Measurements from ENCODE around the gene IL31. TPM values are rescaled to one million over a fixed set of nuclear protein-coding genes. Genes with fewer than 3 reads are reported as not detected.

IL31 gene
- total RNA-seq, 1 donor from 2014 or later: not detected

- DNase-seq (ENCODE audit: low spot score in 2 of 2, unreplicated experiment in 2 of 2): no peak
- no peaks in the 10 kb centered on the region for H3K4me1 Mint-ChIP-seq
- no peaks in the 10 kb centered on the region for H3K9me3 Mint-ChIP-seq
- peaks cover 25% of the 10 kb centered on the region for H3K36me3 Mint-ChIP-seq
- TF ChIP-seq, protein P1, sequence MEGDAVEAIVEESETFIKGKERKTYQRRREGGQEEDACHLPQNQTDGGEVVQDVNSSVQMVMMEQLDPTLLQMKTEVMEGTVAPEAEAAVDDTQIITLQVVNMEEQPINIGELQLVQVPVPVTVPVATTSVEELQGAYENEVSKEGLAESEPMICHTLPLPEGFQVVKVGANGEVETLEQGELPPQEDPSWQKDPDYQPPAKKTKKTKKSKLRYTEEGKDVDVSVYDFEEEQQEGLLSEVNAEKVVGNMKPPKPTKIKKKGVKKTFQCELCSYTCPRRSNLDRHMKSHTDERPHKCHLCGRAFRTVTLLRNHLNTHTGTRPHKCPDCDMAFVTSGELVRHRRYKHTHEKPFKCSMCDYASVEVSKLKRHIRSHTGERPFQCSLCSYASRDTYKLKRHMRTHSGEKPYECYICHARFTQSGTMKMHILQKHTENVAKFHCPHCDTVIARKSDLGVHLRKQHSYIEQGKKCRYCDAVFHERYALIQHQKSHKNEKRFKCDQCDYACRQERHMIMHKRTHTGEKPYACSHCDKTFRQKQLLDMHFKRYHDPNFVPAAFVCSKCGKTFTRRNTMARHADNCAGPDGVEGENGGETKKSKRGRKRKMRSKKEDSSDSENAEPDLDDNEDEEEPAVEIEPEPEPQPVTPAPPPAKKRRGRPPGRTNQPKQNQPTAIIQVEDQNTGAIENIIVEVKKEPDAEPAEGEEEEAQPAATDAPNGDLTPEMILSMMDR (IDR thresholded peaks at IDR 0.05; ENCODE audit: unreplicated experiment): no peak
- H3K27me3 Mint-ChIP-seq (ENCODE audit: low read depth): no peaks in the 10 kb centered on the region
- H3K27ac Mint-ChIP-seq: no peak overlapping the region
- no peak overlapping the region for H3K4me3 Mint-ChIP-seq
These were observed 31.2 kb downstream of the IL31 start for GRCh38 chr12:122142857-122143256.

DNA sequence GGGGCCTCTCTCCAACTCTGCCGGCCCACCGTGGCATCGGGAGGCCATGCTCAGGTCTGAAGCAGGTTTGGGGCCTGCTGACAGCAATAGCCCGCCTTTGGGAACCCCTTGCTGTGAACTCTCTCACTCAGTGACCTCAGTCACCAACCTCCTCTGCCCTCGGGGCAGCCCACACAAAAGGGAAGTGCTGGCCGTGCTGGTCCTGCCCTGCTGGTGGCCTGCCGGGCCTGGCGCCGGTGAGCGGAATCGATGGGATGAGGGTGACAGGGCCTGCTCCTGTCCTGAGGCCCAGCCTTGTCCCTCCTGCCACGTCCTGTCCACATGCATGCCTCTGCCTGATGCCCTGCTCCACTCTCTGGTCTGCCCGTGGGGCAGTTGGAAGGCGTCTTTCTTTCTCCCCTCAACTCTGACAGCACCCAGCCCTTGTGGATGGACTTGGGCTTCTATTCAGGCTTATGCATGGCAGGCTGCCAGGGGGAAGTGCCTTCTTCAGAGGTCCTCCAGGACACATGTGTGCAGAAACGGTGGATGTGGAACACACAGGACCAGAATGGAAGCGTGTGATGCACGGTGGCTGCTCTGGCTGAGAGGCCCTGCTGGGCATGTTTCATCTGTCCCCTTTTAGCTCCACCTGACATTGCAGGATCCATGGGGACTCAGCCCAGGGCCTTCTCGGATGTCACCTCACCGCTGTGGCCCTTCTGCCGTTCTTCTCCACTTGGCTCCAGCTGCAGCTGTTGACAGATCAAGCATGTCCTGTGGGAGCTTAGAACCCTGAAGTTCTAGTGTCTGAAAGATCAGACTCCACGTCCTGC is 31.9 kb downstream of the IL31 start:
- H3K4me3 Mint-ChIP-seq: no peak overlapping the region

GRCh38 chr12:122140467-122141257 is 33.4 kb downstream of the IL31 start:
- H3K4me3 Mint-ChIP-seq: no peak overlapping the region
- H3K9me3 Mint-ChIP-seq: no peaks in the 10 kb centered on the region
- no peak overlapping the region for H3K27ac Mint-ChIP-seq
- H3K4me1 Mint-ChIP-seq: no peaks in the 10 kb centered on the region
- DNase-seq (ENCODE audit: low spot score in 2 of 2, unreplicated experiment in 2 of 2): no peak
- TF ChIP-seq, protein P1 (IDR thresholded peaks at IDR 0.05; ENCODE audit: unreplicated experiment): no peak
- peaks cover 25% of the 10 kb centered on the region for H3K36me3 Mint-ChIP-seq
- no peaks in the 10 kb centered on the region for H3K27me3 Mint-ChIP-seq (ENCODE audit: low read depth)

More for the DNA sequence above, 31.9 kb downstream of the IL31 start:
- TF ChIP-seq, protein P1 (IDR thresholded peaks at IDR 0.05; ENCODE audit: unreplicated experiment): no peak
- Mint-ChIP-seq H3K36me3 (peaks cover 25% of the 10 kb centered on the region), H3K4me1 (no peaks in the 10 kb centered on the region), H3K9me3 (no peaks in the 10 kb centered on the region), H3K27me3 (ENCODE audit: low read depth) (no peaks in the 10 kb centered on the region), H3K27ac (no peak overlapping the region)
- no peak for DNase-seq (ENCODE audit: low spot score in 2 of 2, unreplicated experiment in 2 of 2)

- H3K36me3 Mint-ChIP-seq: peaks cover 27% of the 10 kb centered on the region
- no peaks in the 10 kb centered on the region for H3K27me3 Mint-ChIP-seq (ENCODE audit: low read depth)
- no peak overlapping the region for H3K4me3 Mint-ChIP-seq
- H3K27ac Mint-ChIP-seq: no peak overlapping the region
- no peaks in the 10 kb centered on the region for H3K4me1 Mint-ChIP-seq
- TF ChIP-seq, protein P1 (IDR thresholded peaks at IDR 0.05; ENCODE audit: unreplicated experiment): no peak
- no peaks in the 10 kb centered on the region for H3K9me3 Mint-ChIP-seq
- DNase-seq (ENCODE audit: low spot score in 2 of 2, unreplicated experiment in 2 of 2): no peak
These were observed 34.1 kb downstream of the IL31 start for GRCh38 chr12:122139941-122140340.

DNA sequence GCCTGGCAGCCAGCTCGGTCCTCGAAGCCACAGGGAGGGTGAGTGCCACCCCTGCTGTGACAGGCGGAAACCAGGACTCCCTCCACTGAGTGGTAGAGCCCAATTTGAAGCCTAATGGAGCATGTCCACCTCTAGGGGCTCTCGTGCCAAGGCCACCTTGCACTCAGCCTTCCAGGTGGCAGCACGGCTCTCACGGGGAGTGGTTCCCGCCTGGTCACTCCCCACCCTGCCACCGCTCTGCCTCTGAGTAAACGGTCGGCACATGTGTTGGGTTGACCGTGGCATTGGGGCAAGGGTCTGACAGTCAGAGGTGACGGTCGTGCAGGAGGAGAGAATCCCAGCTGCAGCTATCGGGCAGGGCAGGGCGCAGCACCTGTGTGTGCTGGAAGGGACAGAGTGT is 34.8 kb downstream of the IL31 start:
- no peaks in the 10 kb centered on the region for H3K27me3 Mint-ChIP-seq (ENCODE audit: low read depth)
- DNase-seq (ENCODE audit: low spot score in 2 of 2, unreplicated experiment in 2 of 2): no peak
- H3K4me3 Mint-ChIP-seq: no peak overlapping the region
- no peaks in the 10 kb centered on the region for H3K4me1 Mint-ChIP-seq
- H3K27ac Mint-ChIP-seq: no peak overlapping the region
- peaks cover 29% of the 10 kb centered on the region for H3K36me3 Mint-ChIP-seq
- H3K9me3 Mint-ChIP-seq: no peaks in the 10 kb centered on the region
- TF ChIP-seq, protein P1 (IDR thresholded peaks at IDR 0.05; ENCODE audit: unreplicated experiment): no peak

Data from mesothelial cell of epicardium (in vitro differentiated cells).